GM18499 (cell line): ENCODE measurements around the gene NEDD4.
"Not testable (repeated sequence)": the region's sequence is repeated elsewhere in the genome, so short reads cannot be mapped to it uniquely, and the experiment has no call there.

Experiments
- ATAC-seq: cut with Tn5 transposase; IDR thresholded peaks from one replicate; pipeline ENCODE4 v1.9.1; 2021; ENCODE audit warnings: moderate number of reproducible peaks; ENCODE audit not compliant: insufficient read depth, unreplicated experiment

Gene NEDD4

GRCh38 chr15:56007053-56007452 lies 13.6 kb upstream of the NEDD4 start:
- ATAC-seq = not testable (repeated sequence)

GRCh38 chr15:56006371-56006770 lies 13.0 kb upstream of the NEDD4 start:
- not testable (repeated sequence) for ATAC-seq

GRCh38 chr15:56004281-56004680 lies 10.9 kb upstream of the NEDD4 start:
- ATAC-seq = not testable (repeated sequence)

- not testable (repeated sequence) for ATAC-seq
Measured at GRCh38 chr15:56003777-56004176, 10.4 kb upstream of the NEDD4 start.

- not testable (repeated sequence) for ATAC-seq
Measured at GRCh38 chr15:56003277-56003676, 9.9 kb upstream of the NEDD4 start.

- ATAC-seq = no peak
Measured at GRCh38 chr15:56001471-56002078, 8.2 kb upstream of the NEDD4 start.

GRCh38 chr15:55999658-56000057 lies 6.2 kb upstream of the NEDD4 start:
- ATAC-seq = no peak

- ATAC-seq = no peak
Measured at GRCh38 chr15:55998478-55998877, 5.1 kb upstream of the NEDD4 start.

GRCh38 chr15:55993804-55994560 lies 570 bp upstream of the NEDD4 start:
- ATAC-seq = no peak

GRCh38 chr15:55992769-55993110 lies 672 bp downstream of the NEDD4 start:
- no peak for ATAC-seq

GRCh38 chr15:55991802-55992768 lies 1.3 kb downstream of the NEDD4 start:
- ATAC-seq = no peak

GRCh38 chr15:55990998-55991397 lies 2.4 kb downstream of the NEDD4 start:
- ATAC-seq = no peak

GRCh38 chr15:55990516-55990915 lies 2.9 kb downstream of the NEDD4 start:
- ATAC-seq = no peak

GRCh38 chr15:55989383-55989782 lies 4.0 kb downstream of the NEDD4 start:
- no peak for ATAC-seq

- ATAC-seq = no peak
Measured at GRCh38 chr15:55981582-55982249, 11.7 kb downstream of the NEDD4 start.

- ATAC-seq = no peak
Measured at GRCh38 chr15:55980511-55980910, 12.9 kb downstream of the NEDD4 start.

- no peak for ATAC-seq
Measured at GRCh38 chr15:55977231-55977630, 16.2 kb downstream of the NEDD4 start.

GRCh38 chr15:55970286-55970685 lies 23.1 kb downstream of the NEDD4 start:
- ATAC-seq = no peak

- no peak for ATAC-seq
Measured at GRCh38 chr15:55969582-55969981, 23.8 kb downstream of the NEDD4 start.

GRCh38 chr15:55968923-55969322 lies 24.5 kb downstream of the NEDD4 start:
- ATAC-seq = no peak
